Progenitor cell of endocrine pancreas (in vitro differentiated cells): ENCODE data around the gene CMPK1. TPM values are rescaled to one million over a fixed set of nuclear protein-coding genes. Genes with fewer than 3 reads are reported as not detected.

Source experiments
- DNase-seq: peaks from one replicate; pipeline ENCODE4 v3.0.0; 2021; ENCODE audit warnings: low spot score; ENCODE audit not compliant: unreplicated experiment
- H3K27ac Mint-ChIP-seq: 2 replicates; pipeline ENCODE4 v1.8.0; 2021; ENCODE audit warnings: mild to moderate bottlenecking, moderate library complexity, mixed read lengths
- H3K27me3 Mint-ChIP-seq: 2 replicates; pipeline ENCODE4 v1.8.0; 2021; ENCODE audit warnings: mixed read lengths
- H3K36me3 Mint-ChIP-seq: 2 replicates; pipeline ENCODE4 v1.8.0; 2022; ENCODE audit warnings: mixed read lengths; ENCODE audit not compliant: insufficient read depth
- H3K4me1 Mint-ChIP-seq: 2 replicates; pipeline ENCODE4 v1.8.0; 2021; ENCODE audit warnings: low read depth, mixed read lengths
- H3K4me3 Mint-ChIP-seq: 2 replicates; pipeline ENCODE4 v1.8.0; 2021; ENCODE audit warnings: low read depth, mild to moderate bottlenecking, moderate library complexity, mixed read lengths
- H3K9me3 Mint-ChIP-seq: 2 replicates; pipeline ENCODE4 v1.8.0; 2021; ENCODE audit warnings: low read depth, mixed read lengths
- CTCF ChIP-seq: fragments of 200-600 bp; sonication (generic); IDR thresholded peaks from one replicate; pipeline ENCODE4 v1.5.0; 2021; ENCODE audit warnings: antibody characterized with exemption, mild to moderate bottlenecking; ENCODE audit not compliant: unreplicated experiment
- total RNA-seq: library from RNA; stranded (reverse); gene quantifications from 2 replicates; pipeline ENCODE4 v1.2.1, GENCODE V29; 2021

The CMPK1 gene
- total RNA-seq, 1 donor from 2014 or later = 53.1 TPM

- H3K36me3 Mint-ChIP-seq = no peaks in the 10 kb centered on the region
- no peaks in the 10 kb centered on the region for H3K4me1 Mint-ChIP-seq
- H3K4me3 Mint-ChIP-seq = peak within 1 kb of the TSS; percentile 60
- DNase-seq = no peak
- peak within 1 kb of the TSS; percentile 10 for H3K27ac Mint-ChIP-seq
- no peaks in the 10 kb centered on the region for H3K9me3 Mint-ChIP-seq
- H3K27me3 Mint-ChIP-seq = peaks cover 78% of the 10 kb centered on the region
- TF ChIP-seq CTCF = no peak
These were observed 82.2 kb downstream of the CMPK1 start, which contains the start of gene FOXE3 for GRCh38 chr1:47415728-47416318. Gene FOXE3, plus strand, starts transcription at chr1:47416285. Its CDS starts 31 bp downstream, at chr1:47416316.

GRCh38 chr1:47416319-47417169, 83.0 kb downstream of the CMPK1 start:
- Mint-ChIP-seq H3K4me3 (peak overlapping the region; percentile 60), H3K4me1 (no peaks in the 10 kb centered on the region), H3K27me3 (peaks cover 79% of the 10 kb centered on the region), H3K27ac (no peak overlapping the region), H3K9me3 (no peaks in the 10 kb centered on the region), H3K36me3 (no peaks in the 10 kb centered on the region)
- DNase-seq = no peak
- no peak for TF ChIP-seq CTCF

- Mint-ChIP-seq H3K27me3 (peaks cover 83% of the 10 kb centered on the region), H3K27ac (no peak overlapping the region), H3K9me3 (no peaks in the 10 kb centered on the region), H3K36me3 (no peaks in the 10 kb centered on the region), H3K4me3 (peak overlapping the region; percentile 56), H3K4me1 (no peaks in the 10 kb centered on the region)
- no peak for TF ChIP-seq CTCF
- no peak for DNase-seq
These were observed 83.8 kb downstream of the CMPK1 start for GRCh38 chr1:47417170-47418044.

- no peaks in the 10 kb centered on the region for H3K36me3 Mint-ChIP-seq
- H3K27me3 Mint-ChIP-seq = peaks cover 85% of the 10 kb centered on the region
- no peaks in the 10 kb centered on the region for H3K9me3 Mint-ChIP-seq
- no peak for DNase-seq
- H3K4me1 Mint-ChIP-seq = no peaks in the 10 kb centered on the region
- H3K4me3 Mint-ChIP-seq = no peak overlapping the region
- no peak for TF ChIP-seq CTCF
- no peak overlapping the region for H3K27ac Mint-ChIP-seq
These were observed 84.5 kb downstream of the CMPK1 start for GRCh38 chr1:47418122-47418521.

GRCh38 chr1:47418681-47419325, 85.2 kb downstream of the CMPK1 start:
- Mint-ChIP-seq H3K4me3 (no peak overlapping the region), H3K27me3 (peaks cover 83% of the 10 kb centered on the region)
- TF ChIP-seq CTCF = no peak

More at GRCh38 chr1:47418681-47419325, 85.2 kb downstream of the CMPK1 start:
- no peak for DNase-seq
- no peaks in the 10 kb centered on the region for H3K4me1 Mint-ChIP-seq
- no peaks in the 10 kb centered on the region for H3K36me3 Mint-ChIP-seq
- H3K27ac Mint-ChIP-seq = no peak overlapping the region
- H3K9me3 Mint-ChIP-seq = no peaks in the 10 kb centered on the region
